HepG2 (cell line): ENCODE results near the gene KCNQ1OT1. TPM values are rescaled to one million over a fixed set of nuclear protein-coding genes. Genes with fewer than 3 reads are reported as not detected.

ENCODE experiments used
- IRF2 ChIP-seq: IDR thresholded peaks from 2 replicates; pipeline ENCODE4 v1.6.1; 2018; ENCODE audit warnings: missing genetic modification reagents, missing compliant biosample characterization
- JARID2 ChIP-seq: sonication (generic); formaldehyde crosslinking; IDR thresholded peaks from 2 replicates; pipeline ENCODE4 v1.8.1; 2023; ENCODE audit warnings: missing genetic modification reagents, inconsistent platforms; ENCODE audit not compliant: insufficient replicate concordance
- PATZ1 ChIP-seq: sonication (generic); formaldehyde crosslinking; IDR thresholded peaks from 2 replicates; pipeline ENCODE4 v1.4.0; 2020; ENCODE audit warnings: missing genetic modification reagents
- RBAK ChIP-seq: sonication (generic); formaldehyde crosslinking; IDR thresholded peaks from 2 replicates; pipeline ENCODE4 v1.5.1; 2020; ENCODE audit warnings: mild to moderate bottlenecking, missing genetic modification reagents
- RBM22 ChIP-seq: fragments of 200-400 bp; formaldehyde crosslinking; optimal IDR thresholded peaks from 2 replicates; pipeline ENCODE3; 2017; ENCODE audit warnings: mild to moderate bottlenecking, low read length, moderate library complexity
- RORA ChIP-seq: sonication (generic); formaldehyde crosslinking; IDR thresholded peaks from 2 replicates; pipeline ENCODE4 v1.5.0; 2020; ENCODE audit warnings: mild to moderate bottlenecking, missing genetic modification reagents, moderate library complexity
- ZMYM3 ChIP-seq: sonication (generic); formaldehyde crosslinking; IDR thresholded peaks from 2 replicates; pipeline ENCODE4 v1.5.1; 2020; ENCODE audit warnings: mild to moderate bottlenecking, missing genetic modification reagents
- ZNF10 ChIP-seq: sonication (generic); formaldehyde crosslinking; IDR thresholded peaks from 2 replicates; pipeline ENCODE4 v1.4.0; 2020; ENCODE audit warnings: mild to moderate bottlenecking, low read depth, missing genetic modification reagents, borderline replicate concordance
- ZNF101 ChIP-seq: sonication (generic); formaldehyde crosslinking; IDR thresholded peaks from 2 replicates; pipeline ENCODE4 v1.4.0; 2020; ENCODE audit warnings: mild to moderate bottlenecking, low read depth, missing genetic modification reagents, borderline replicate concordance
- ZNF20 ChIP-seq: sonication (generic); formaldehyde crosslinking; IDR thresholded peaks from 2 replicates; pipeline ENCODE4 v1.4.0; 2020; ENCODE audit warnings: mild to moderate bottlenecking, moderate library complexity, missing genetic modification reagents
- ZNF367 ChIP-seq: sonication (generic); formaldehyde crosslinking; IDR thresholded peaks from 2 replicates; pipeline ENCODE4 v1.4.0; 2020; ENCODE audit warnings: missing genetic modification reagents, borderline replicate concordance
- ZNF547 ChIP-seq: sonication (generic); formaldehyde crosslinking; IDR thresholded peaks from 2 replicates; pipeline ENCODE4 v1.5.1; 2020; ENCODE audit warnings: mild to moderate bottlenecking, missing genetic modification reagents
- ZNF598 ChIP-seq: sonication (generic); formaldehyde crosslinking; IDR thresholded peaks from 2 replicates; pipeline ENCODE4 v1.5.1; 2020; ENCODE audit warnings: mild to moderate bottlenecking, missing genetic modification reagents, borderline replicate concordance
- polyA plus RNA-seq, 8 experiments: library from polyadenylated mRNA; depleted of rRNA in 3 of 8; stranded (reverse) in 7 of 8; unstranded in 1 of 8; fragments of >200 nt; fragmentation: Illumina TruSeq in 4 of 8; extraction: Trizol in 4 of 8; gene quantifications; 2 replicates each; pipeline versions ENCODE4 v1.2.1 to v1.2.3, GENCODE V29; 2011 to 2016; ENCODE audit warnings: low read depth in 4 of 8, missing spikeins in 1 of 8, mixed read lengths in 1 of 8; ENCODE audit not compliant: insufficient read depth in 1 of 8
- total RNA-seq, 5 experiments: library from RNA; depleted of rRNA; stranded (reverse); fragments of >200 nt; fragmentation: Illumina TruSeq; extraction: Trizol; gene quantifications; 2 replicates each; pipeline ENCODE4 v1.2.3, GENCODE V29; 2016; ENCODE audit warnings: low read depth in 1 of 5
- TF ChIP-seq, protein P1 (sequence below): sonication (generic); formaldehyde crosslinking; conservative IDR thresholded peaks from 2 replicates; pipeline ENCODE4 v1.4.0; 2020; ENCODE audit warnings: mild to moderate bottlenecking, missing genetic modification reagents, moderate library complexity
- TF ChIP-seq, protein P2 (sequence below): sonication (generic); formaldehyde crosslinking; IDR thresholded peaks from 2 replicates; pipeline ENCODE4 v1.8.0; 2022; ENCODE audit warnings: missing genetic modification reagents, mild to moderate bottlenecking, borderline replicate concordance
- TF ChIP-seq, protein P3 (sequence below): IDR thresholded peaks from 2 replicates; pipeline ENCODE4 v1.6.1; 2016; ENCODE audit warnings: low read depth, missing genetic modification reagents, missing compliant biosample characterization

KCNQ1OT1 gene
- total and polyA plus RNA-seq, 2 of the 13 experiments (the other 11 are each of a cell fraction or from before 2014, with no cell fraction given), result 1.3 to 18.9 TPM

- TF ChIP-seq ZMYM3 (no peak; the same call in 1 of the 2 replicates), ZNF20 (no peak), IRF2 (peak; percentile 70; the same call in 1 of the 2 replicates), RORA (no peak), RBM22 (no peak), JARID2 (no peak), ZNF547 (CRISPR knock-in tag) (no peak; the same call in 1 of the 2 replicates), ZNF10 (CRISPR knock-in tag) (no peak), ZNF101 (CRISPR knock-in tag) (no peak), ZNF367 (CRISPR knock-in tag) (no peak), ZNF598 (0 out of 2 replicates have a peak, but pooled peaks have one; percentile 38), PATZ1 (peak; percentile 81), RBAK (CRISPR knock-in tag) (peak; percentile 57)
- TF ChIP-seq, protein P1, sequence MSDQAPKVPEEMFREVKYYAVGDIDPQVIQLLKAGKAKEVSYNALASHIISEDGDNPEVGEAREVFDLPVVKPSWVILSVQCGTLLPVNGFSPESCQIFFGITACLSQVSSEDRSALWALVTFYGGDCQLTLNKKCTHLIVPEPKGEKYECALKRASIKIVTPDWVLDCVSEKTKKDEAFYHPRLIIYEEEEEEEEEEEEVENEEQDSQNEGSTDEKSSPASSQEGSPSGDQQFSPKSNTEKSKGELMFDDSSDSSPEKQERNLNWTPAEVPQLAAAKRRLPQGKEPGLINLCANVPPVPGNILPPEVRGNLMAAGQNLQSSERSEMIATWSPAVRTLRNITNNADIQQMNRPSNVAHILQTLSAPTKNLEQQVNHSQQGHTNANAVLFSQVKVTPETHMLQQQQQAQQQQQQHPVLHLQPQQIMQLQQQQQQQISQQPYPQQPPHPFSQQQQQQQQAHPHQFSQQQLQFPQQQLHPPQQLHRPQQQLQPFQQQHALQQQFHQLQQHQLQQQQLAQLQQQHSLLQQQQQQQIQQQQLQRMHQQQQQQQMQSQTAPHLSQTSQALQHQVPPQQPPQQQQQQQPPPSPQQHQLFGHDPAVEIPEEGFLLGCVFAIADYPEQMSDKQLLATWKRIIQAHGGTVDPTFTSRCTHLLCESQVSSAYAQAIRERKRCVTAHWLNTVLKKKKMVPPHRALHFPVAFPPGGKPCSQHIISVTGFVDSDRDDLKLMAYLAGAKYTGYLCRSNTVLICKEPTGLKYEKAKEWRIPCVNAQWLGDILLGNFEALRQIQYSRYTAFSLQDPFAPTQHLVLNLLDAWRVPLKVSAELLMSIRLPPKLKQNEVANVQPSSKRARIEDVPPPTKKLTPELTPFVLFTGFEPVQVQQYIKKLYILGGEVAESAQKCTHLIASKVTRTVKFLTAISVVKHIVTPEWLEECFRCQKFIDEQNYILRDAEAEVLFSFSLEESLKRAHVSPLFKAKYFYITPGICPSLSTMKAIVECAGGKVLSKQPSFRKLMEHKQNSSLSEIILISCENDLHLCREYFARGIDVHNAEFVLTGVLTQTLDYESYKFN (CRISPR knock-in tag), result peak; percentile 94
- TF ChIP-seq, protein P2, sequence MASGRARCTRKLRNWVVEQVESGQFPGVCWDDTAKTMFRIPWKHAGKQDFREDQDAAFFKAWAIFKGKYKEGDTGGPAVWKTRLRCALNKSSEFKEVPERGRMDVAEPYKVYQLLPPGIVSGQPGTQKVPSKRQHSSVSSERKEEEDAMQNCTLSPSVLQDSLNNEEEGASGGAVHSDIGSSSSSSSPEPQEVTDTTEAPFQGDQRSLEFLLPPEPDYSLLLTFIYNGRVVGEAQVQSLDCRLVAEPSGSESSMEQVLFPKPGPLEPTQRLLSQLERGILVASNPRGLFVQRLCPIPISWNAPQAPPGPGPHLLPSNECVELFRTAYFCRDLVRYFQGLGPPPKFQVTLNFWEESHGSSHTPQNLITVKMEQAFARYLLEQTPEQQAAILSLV (CRISPR knock-in tag), result no peak
- TF ChIP-seq, protein P3, sequence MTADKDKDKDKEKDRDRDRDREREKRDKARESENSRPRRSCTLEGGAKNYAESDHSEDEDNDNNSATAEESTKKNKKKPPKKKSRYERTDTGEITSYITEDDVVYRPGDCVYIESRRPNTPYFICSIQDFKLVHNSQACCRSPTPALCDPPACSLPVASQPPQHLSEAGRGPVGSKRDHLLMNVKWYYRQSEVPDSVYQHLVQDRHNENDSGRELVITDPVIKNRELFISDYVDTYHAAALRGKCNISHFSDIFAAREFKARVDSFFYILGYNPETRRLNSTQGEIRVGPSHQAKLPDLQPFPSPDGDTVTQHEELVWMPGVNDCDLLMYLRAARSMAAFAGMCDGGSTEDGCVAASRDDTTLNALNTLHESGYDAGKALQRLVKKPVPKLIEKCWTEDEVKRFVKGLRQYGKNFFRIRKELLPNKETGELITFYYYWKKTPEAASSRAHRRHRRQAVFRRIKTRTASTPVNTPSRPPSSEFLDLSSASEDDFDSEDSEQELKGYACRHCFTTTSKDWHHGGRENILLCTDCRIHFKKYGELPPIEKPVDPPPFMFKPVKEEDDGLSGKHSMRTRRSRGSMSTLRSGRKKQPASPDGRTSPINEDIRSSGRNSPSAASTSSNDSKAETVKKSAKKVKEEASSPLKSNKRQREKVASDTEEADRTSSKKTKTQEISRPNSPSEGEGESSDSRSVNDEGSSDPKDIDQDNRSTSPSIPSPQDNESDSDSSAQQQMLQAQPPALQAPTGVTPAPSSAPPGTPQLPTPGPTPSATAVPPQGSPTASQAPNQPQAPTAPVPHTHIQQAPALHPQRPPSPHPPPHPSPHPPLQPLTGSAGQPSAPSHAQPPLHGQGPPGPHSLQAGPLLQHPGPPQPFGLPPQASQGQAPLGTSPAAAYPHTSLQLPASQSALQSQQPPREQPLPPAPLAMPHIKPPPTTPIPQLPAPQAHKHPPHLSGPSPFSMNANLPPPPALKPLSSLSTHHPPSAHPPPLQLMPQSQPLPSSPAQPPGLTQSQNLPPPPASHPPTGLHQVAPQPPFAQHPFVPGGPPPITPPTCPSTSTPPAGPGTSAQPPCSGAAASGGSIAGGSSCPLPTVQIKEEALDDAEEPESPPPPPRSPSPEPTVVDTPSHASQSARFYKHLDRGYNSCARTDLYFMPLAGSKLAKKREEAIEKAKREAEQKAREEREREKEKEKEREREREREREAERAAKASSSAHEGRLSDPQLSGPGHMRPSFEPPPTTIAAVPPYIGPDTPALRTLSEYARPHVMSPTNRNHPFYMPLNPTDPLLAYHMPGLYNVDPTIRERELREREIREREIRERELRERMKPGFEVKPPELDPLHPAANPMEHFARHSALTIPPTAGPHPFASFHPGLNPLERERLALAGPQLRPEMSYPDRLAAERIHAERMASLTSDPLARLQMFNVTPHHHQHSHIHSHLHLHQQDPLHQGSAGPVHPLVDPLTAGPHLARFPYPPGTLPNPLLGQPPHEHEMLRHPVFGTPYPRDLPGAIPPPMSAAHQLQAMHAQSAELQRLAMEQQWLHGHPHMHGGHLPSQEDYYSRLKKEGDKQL (CRISPR knock-in tag), result peak; percentile 40; the same call in 1 of the 2 replicates
Observed at GRCh38 chr11:2563213-2564007, 136.4 kb downstream of the KCNQ1OT1 start (continued).
